ENCODE measurements around the gene KCTD12. TPM values are rescaled to one million over a fixed set of nuclear protein-coding genes. Genes with fewer than 3 reads are reported as not detected.

KCTD12 gene
- total and polyA plus RNA-seq, 2 donors (not counting 3 experiments of a cell fraction or from before 2014, with no cell fraction given) = 95.9 to 116 TPM

- Histone ChIP-seq H3K4me1 (ENCODE audit: control insufficient read depth, extremely low read depth, insufficient read depth, low read length) (peaks cover 3% of the 10 kb centered on the region), H3K27ac (ENCODE audit: insufficient read depth, low read depth, low read length) (no peak overlapping the region), H3K9me1 (replicated peaks; ENCODE audit: control insufficient read depth, extremely low read depth, insufficient read depth, low read length) (no peaks in the 10 kb centered on the region), H3K4me2 (ENCODE audit: insufficient read depth, low read length) (no peak overlapping the region), H2AFZ (ENCODE audit: low read depth, low read length) (no peak overlapping the region), H3K9me3 (replicated peaks; ENCODE audit: control insufficient read depth, insufficient read depth, low read length) (no peaks in the 10 kb centered on the region), H3K9ac (replicated peaks; ENCODE audit: extremely low read depth, insufficient read depth, low read length) (no peak overlapping the region), H3K36me3 (ENCODE audit: control insufficient read depth in 2 of 2, extremely low read depth in 1 of 2, insufficient read depth in 2 of 2, low read length in 2 of 2) (no peaks in the 10 kb centered on the region), H4K20me1 (replicated peaks; ENCODE audit: control insufficient read depth, extremely low read depth, insufficient read depth, low read length) (no peaks in the 10 kb centered on the region), H3K79me2 (ENCODE audit: control insufficient read depth, insufficient read depth, low read length) (no peaks in the 10 kb centered on the region), H3K4me3 (replicated peaks in 1 of 3; ENCODE audit: insufficient read depth in 1 of 3, low read depth in 1 of 3, low read length in 3 of 3) (no peak overlapping the region), H3K27me3 (ENCODE audit: control insufficient read depth in 2 of 2, insufficient read depth in 2 of 2, low read length in 2 of 2) (no peaks in the 10 kb centered on the region)
- FAIRE-seq (no peak), DNase-seq (ENCODE audit: low read depth, low spot score) (no peak)
- BruUV-seq (replicated peaks) = no TSS peak
- ChIA-PET CTCF (no interaction called here), POLR2A (no interaction called here)
- dilution Hi-C loops (cut with MboI; ENCODE audit: extremely low pct_ligation_motif_present, low sequenced_read_pairs) = no loop called here
- TF ChIP-seq CTCF (IDR thresholded peaks at IDR 0.05; ENCODE audit: extremely low read depth in 1 of 2, insufficient read depth in 1 of 2, low read depth in 1 of 2, low read length in 2 of 2) (no peak), MAX (IDR thresholded peaks at IDR 0.05; ENCODE audit: insufficient read depth, insufficient read length) (no peak), MYC (IDR thresholded peaks at IDR 0.05; ENCODE audit: low read depth, low read length) (no peak), EZH2 (IDR thresholded peaks at IDR 0.05; ENCODE audit: borderline replicate concordance, low read depth, low read length, severe bottlenecking) (no peak), POLR2AphosphoS5 (IDR thresholded peaks at IDR 0.05; ENCODE audit: insufficient read depth, low read depth, low read length) (no peak), JUN (IDR thresholded peaks at IDR 0.05; ENCODE audit: borderline replicate concordance, insufficient read depth, insufficient read length, low read depth) (no peak), FOS (IDR thresholded peaks at IDR 0.05; ENCODE audit: borderline replicate concordance, insufficient read depth, low read length) (no peak), POLR2A (IDR thresholded peaks at IDR 0.05; ENCODE audit: low read depth, low read length) (no peak), GATA2 (IDR thresholded peaks at IDR 0.05; ENCODE audit: insufficient read depth, insufficient read length, low read depth, low read length) (no peak)
- intact Hi-C loops (cut with micrococcal nuclease) = no loop called here
These were observed 6.3 kb upstream of the KCTD12 start for GRCh38 chr13:76892488-76892887.

Measured in endothelial cell of umbilical vein (primary cell).